ENCODE results near the gene MAPKAPK2. TPM values are rescaled to one million over a fixed set of nuclear protein-coding genes. Genes with fewer than 3 reads are reported as not detected.
"Not testable (repeated sequence)": the region's sequence is repeated elsewhere in the genome, so short reads cannot be mapped to it uniquely, and the experiment has no call there.

The MAPKAPK2 gene
- total RNA-seq, 6 experiments from 2014 or later = 80.0 to 89.1 (median 86.0) TPM

GRCh38 chr1:206776229-206776628 is 91.5 kb downstream of the MAPKAPK2 start:
- Mint-ChIP-seq H3K36me3 (ENCODE audit: low read depth) (no peaks in the 10 kb centered on the region), H3K4me1 (ENCODE audit: low read depth) (no peaks in the 10 kb centered on the region), H3K27ac (no peak overlapping the region), H3K4me3 (no peak overlapping the region), H3K27me3 (ENCODE audit: insufficient read depth) (peaks cover 27% of the 10 kb centered on the region), H3K9me3 (no peaks in the 10 kb centered on the region)
- TF ChIP-seq, protein P1, sequence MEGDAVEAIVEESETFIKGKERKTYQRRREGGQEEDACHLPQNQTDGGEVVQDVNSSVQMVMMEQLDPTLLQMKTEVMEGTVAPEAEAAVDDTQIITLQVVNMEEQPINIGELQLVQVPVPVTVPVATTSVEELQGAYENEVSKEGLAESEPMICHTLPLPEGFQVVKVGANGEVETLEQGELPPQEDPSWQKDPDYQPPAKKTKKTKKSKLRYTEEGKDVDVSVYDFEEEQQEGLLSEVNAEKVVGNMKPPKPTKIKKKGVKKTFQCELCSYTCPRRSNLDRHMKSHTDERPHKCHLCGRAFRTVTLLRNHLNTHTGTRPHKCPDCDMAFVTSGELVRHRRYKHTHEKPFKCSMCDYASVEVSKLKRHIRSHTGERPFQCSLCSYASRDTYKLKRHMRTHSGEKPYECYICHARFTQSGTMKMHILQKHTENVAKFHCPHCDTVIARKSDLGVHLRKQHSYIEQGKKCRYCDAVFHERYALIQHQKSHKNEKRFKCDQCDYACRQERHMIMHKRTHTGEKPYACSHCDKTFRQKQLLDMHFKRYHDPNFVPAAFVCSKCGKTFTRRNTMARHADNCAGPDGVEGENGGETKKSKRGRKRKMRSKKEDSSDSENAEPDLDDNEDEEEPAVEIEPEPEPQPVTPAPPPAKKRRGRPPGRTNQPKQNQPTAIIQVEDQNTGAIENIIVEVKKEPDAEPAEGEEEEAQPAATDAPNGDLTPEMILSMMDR (IDR thresholded peaks at IDR 0.05) = no peak
- peak; percentile 18 for DNase-seq

GRCh38 chr1:206778031-206778430 is 93.3 kb downstream of the MAPKAPK2 start:
- no peak overlapping the region for H3K27ac Mint-ChIP-seq
- DNase-seq = no peak
- no peaks in the 10 kb centered on the region for H3K36me3 Mint-ChIP-seq (ENCODE audit: low read depth)
- TF ChIP-seq, protein P1 (IDR thresholded peaks at IDR 0.05) = no peak
- H3K4me3 Mint-ChIP-seq = no peak overlapping the region
- peaks cover 16% of the 10 kb centered on the region for H3K27me3 Mint-ChIP-seq (ENCODE audit: insufficient read depth)
- H3K4me1 Mint-ChIP-seq (ENCODE audit: low read depth) = no peaks in the 10 kb centered on the region
- H3K9me3 Mint-ChIP-seq = no peaks in the 10 kb centered on the region

DNA sequence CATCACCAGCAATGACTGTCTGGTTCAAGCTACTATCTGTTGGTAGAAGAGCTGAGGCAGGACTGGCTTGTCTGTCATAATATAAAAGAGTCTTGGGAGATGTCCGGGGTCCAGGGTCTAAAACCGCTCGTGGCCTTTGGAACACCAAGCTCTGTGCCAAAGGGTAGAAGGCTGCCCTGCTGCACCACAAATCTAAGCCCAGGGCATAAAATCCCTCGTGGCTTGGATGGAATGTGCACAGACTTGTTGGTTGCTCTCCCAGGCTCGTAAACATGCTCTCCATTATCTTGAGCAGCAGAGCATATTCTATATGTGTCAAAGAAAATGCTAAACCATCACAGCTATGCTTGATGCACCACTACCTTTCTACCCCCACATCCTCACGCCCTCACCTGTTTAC is 94.2 kb downstream of the MAPKAPK2 start:
- not testable (repeated sequence) for H3K36me3 Mint-ChIP-seq (ENCODE audit: low read depth); H3K27ac Mint-ChIP-seq; H3K9me3 Mint-ChIP-seq; DNase-seq; H3K4me3 Mint-ChIP-seq; H3K4me1 Mint-ChIP-seq (ENCODE audit: low read depth)
- H3K27me3 Mint-ChIP-seq (ENCODE audit: insufficient read depth) = peaks cover 11% of the 10 kb centered on the region

- Mint-ChIP-seq H3K36me3 (ENCODE audit: low read depth) (no peaks in the 10 kb centered on the region), H3K4me1 (ENCODE audit: low read depth) (no peaks in the 10 kb centered on the region), H3K27ac (no peak overlapping the region), H3K9me3 (no peaks in the 10 kb centered on the region), H3K4me3 (no peak overlapping the region), H3K27me3 (ENCODE audit: insufficient read depth) (peaks cover 4% of the 10 kb centered on the region)
- TF ChIP-seq, protein P1 (IDR thresholded peaks at IDR 0.05) = no peak
- no peak for DNase-seq
These were observed 94.9 kb downstream of the MAPKAPK2 start for GRCh38 chr1:206779638-206780037.

DNA sequence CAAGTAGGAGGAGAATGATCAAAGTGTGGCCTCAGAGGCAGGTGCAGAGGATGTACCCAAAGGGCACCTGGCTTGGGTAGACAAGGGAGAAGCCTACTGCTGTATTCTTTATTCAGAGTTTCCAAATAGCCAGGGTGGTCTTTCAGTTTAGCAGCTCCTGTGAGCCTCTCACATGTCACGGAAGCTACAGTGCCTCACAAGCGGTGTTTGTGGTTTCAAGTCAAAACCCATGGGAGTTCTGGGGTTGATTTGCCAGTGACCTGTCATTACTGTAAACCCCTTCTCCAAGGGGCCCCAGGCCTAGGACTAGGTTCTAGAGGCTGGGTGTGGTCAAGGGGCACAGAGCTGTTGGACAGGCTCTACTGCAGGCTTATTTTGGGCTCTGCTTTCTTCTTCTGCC is 97.7 kb downstream of the MAPKAPK2 start:
- H3K4me1 Mint-ChIP-seq (ENCODE audit: low read depth) = no peaks in the 10 kb centered on the region
- DNase-seq = no peak

DNA sequence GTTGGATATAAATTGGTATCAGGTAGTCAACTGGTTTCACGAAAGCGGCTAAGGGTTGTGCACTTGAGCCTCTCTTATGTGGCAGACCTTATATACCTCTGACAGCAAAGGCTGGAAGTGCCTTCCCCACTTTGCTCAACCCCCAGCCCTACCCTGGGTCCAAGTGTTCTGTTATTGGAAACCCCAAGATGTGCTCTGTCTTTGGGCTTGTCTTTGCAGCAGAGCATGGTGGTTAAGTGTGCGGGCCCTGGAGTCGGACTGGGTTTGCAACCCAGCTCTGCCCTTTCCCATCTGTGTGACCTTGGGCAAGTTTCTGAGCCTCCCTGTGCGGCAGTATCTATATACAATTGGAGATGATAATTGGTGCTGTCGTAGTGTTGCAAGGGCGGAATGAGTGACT is 98.8 kb downstream of the MAPKAPK2 start:
- Mint-ChIP-seq H3K4me1 (ENCODE audit: low read depth) (no peaks in the 10 kb centered on the region; the same call in 1 of the 2 replicates), H3K36me3 (ENCODE audit: low read depth) (no peaks in the 10 kb centered on the region), H3K4me3 (no peak overlapping the region), H3K27ac (no peak overlapping the region), H3K27me3 (ENCODE audit: insufficient read depth) (peaks cover 4% of the 10 kb centered on the region), H3K9me3 (no peaks in the 10 kb centered on the region)
- DNase-seq = no peak
- TF ChIP-seq, protein P1 (IDR thresholded peaks at IDR 0.05) = no peak

More for the DNA sequence above, 97.7 kb downstream of the MAPKAPK2 start:
- H3K27me3 Mint-ChIP-seq (ENCODE audit: insufficient read depth) = peaks cover 4% of the 10 kb centered on the region
- H3K4me3 Mint-ChIP-seq = no peak overlapping the region
- H3K36me3 Mint-ChIP-seq (ENCODE audit: low read depth) = no peaks in the 10 kb centered on the region
- no peak overlapping the region for H3K27ac Mint-ChIP-seq
- H3K9me3 Mint-ChIP-seq = no peaks in the 10 kb centered on the region
- TF ChIP-seq, protein P1 (IDR thresholded peaks at IDR 0.05) = no peak

Other genes starting within 250 kb of the MAPKAPK2 start
- gene IKBKE, start 214.4 kb upstream of the MAPKAPK2 start, total RNA-seq (2021; fragmentation: NEBNext Ultra II Directional; extraction: Animal tissue kit (Norgen Biotek cat#: 25700)) = 10 to 100 TPM; 15.1 to 19.6 (median 17.1) TPM
- 1 to 10 TPM in 2 of 6 experiments, under 1 TPM in 4; 0.52 to 1.1 (median 0.82) TPM for gene RASSF5, start 177.4 kb upstream of the MAPKAPK2 start, total RNA-seq (2021; fragmentation: NEBNext Ultra II Directional; extraction: Animal tissue kit (Norgen Biotek cat#: 25700))
- gene EIF2D, start 72.4 kb upstream of the MAPKAPK2 start, total RNA-seq (2021; fragmentation: NEBNext Ultra II Directional; extraction: Animal tissue kit (Norgen Biotek cat#: 25700)) = 10 to 100 TPM; 38.9 to 48.3 (median 43.2) TPM
- gene DYRK3, start 49.4 kb upstream of the MAPKAPK2 start, total RNA-seq (2021; fragmentation: NEBNext Ultra II Directional; extraction: Animal tissue kit (Norgen Biotek cat#: 25700)) = 10 to 100 TPM; 24.2 to 27.4 (median 26.9) TPM
- not detected for gene IL19, start 85.9 kb downstream of the MAPKAPK2 start, total RNA-seq (2021; fragmentation: NEBNext Ultra II Directional; extraction: Animal tissue kit (Norgen Biotek cat#: 25700))
- not detected for gene IL10, start 87.6 kb downstream of the MAPKAPK2 start, total RNA-seq (2021; fragmentation: NEBNext Ultra II Directional; extraction: Animal tissue kit (Norgen Biotek cat#: 25700))
- gene IL20, start 180.7 kb downstream of the MAPKAPK2 start, total RNA-seq (2021; fragmentation: NEBNext Ultra II Directional; extraction: Animal tissue kit (Norgen Biotek cat#: 25700)) = not detected
- under 1 TPM in 1 of 6 experiments, not detected in 5; 0.24 TPM for gene IL24, start 212.5 kb downstream of the MAPKAPK2 start, total RNA-seq (2021; fragmentation: NEBNext Ultra II Directional; extraction: Animal tissue kit (Norgen Biotek cat#: 25700))
- 1 to 10 TPM in 2 of 6 experiments, under 1 TPM in 4; 0.28 to 1.3 (median 0.67) TPM for gene FCMR, start 237.0 kb downstream of the MAPKAPK2 start, total RNA-seq (2021; fragmentation: NEBNext Ultra II Directional; extraction: Animal tissue kit (Norgen Biotek cat#: 25700))

Measured in HFFc6 (cell line).